CD4-positive, alpha-beta T cell treated with Interleukin-6 for 4 hours (primary cell): ENCODE data around the gene SULF2.

ENCODE experiments used
- DNase-seq: peaks from one replicate; pipeline ENCODE4 v3.0.0-alpha.2; 2020; ENCODE audit warnings: mixed read lengths

Gene SULF2

DNA sequence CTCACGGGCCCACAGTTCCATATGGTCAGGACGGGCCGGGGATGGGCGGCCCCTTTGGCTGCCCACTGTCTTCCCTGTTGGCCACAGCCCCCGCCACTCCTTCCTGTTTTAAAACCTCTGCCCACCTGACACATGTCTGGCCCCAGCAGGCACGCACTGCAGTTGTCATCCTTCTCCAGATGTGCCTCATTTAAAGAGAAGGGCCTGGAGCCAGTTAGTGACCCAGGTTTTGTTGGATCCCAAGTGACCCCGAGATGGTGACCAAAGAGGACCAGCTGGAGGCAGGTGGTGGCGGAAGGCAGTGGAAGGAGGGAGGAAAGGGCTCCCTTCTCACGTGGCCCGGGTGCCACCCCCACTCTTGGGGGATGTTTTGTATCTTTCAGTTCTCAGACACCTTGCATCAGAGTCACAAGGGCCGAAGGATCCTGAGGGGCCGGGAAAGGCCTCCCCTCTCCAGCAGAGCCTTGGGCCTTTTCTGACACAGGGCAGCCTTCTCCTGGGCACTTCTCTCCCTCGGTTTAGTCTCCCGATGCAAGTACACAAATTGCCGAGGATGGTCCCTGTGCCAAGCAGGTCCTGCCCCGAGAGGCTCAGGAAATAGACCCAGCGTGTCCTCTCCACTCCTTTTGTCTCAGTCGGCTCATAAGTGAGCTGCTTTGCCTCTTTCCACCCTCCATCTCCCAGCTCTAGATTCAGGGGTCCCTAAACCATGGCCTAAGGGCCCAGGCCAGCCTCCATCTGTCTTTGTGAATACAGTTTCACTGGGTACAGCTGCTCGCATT is 117.6 kb downstream of the SULF2 start:
- DNase-seq: no peak

DNA sequence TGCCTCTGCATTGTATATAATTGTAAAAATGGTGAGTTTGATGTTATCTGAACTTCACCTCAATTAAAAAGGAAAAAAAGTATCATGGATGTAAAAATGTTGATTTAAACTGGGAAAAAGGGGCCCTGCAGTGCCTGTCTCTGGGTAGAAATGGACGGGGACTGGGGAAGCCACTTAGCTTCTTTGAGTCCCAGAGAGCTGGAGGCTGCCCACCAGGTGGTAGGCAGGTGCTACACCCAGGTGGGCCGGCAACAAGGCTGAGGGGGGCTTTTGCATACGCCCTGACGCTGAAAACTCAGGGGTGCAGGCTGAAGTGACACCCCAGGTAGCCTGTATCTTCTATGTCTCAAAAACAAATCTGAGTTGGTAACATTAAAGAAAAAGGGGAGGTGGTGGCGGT is 118.2 kb downstream of the SULF2 start:
- DNase-seq: no peak

DNA sequence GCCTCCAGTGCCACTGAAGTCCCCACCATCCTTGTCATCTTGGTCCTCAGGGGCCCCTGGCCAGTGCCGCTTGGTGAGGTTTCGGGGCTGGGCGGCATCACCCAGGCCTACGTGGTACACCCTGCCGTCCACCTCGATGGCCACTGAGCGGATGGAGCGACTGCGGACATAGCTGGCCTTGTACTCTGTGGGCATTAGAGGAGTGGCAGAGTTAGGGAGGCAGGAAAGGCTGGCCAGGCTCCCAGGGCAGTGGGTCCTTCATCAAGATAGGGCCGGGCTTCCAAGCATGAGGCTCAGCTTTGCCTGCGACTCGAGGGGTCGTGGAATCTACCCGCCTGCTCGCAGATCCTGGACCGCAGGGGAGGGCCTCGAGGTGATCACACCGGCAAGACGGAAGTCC is 119.0 kb downstream of the SULF2 start:
- DNase-seq: no peak

DNA sequence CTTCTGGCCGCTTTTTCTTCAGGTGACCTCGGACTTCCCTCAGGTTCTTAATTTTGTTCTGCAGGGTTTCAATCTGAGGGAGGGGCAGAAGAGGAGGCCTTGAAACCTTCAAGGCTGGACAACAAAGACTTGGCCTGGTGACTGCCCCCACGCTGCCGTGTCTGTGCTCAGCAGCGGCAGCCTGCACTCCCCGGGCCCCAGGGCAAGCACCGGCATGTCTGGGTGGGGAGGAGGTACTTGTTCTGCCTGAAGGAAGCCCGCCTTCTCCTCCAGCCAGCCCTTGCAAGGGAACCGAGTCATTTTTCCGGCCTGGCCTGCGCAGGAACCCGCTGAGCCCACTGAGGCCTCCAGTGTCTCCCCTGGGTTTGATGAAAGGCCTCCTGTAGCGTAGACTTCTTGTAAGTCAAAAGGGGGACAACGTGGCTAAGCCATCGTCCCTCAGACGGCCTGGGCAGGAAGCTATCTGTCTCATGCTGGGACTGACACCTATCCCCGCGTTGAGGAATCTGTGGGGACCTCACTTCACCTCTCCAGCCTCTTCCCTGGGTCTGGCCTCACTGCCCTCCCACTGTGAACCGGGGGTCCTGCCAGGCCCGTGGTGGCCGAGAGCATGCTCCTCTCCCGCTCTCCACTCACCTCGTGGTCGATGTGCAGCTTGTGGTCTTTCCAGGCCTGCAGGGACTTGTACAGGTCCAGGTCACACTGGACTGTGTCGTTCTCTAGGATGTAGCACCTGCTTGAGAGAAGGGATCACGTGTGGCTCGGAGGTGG is 119.9 kb downstream of the SULF2 start:
- DNase-seq: no peak

DNA sequence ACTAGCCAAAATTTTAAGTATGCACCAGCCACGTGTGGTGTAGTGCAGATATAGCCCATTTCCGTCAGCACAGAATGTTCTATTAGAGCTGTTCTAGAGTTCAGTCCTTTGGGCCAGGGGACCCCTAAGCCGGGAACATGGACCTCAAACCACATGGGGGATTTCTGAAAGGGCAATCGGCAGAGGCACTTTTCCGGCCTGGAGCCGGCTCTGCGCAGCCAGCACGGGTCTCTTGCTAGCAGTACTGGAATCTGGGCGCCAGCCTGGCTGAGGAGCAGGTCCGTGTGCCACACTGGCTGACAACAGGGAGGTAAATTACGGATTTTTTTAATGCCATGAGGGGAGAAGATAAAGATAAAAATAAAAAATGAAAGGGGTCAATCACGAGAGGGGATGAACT is 120.5 kb downstream of the SULF2 start:
- no peak for DNase-seq

DNA sequence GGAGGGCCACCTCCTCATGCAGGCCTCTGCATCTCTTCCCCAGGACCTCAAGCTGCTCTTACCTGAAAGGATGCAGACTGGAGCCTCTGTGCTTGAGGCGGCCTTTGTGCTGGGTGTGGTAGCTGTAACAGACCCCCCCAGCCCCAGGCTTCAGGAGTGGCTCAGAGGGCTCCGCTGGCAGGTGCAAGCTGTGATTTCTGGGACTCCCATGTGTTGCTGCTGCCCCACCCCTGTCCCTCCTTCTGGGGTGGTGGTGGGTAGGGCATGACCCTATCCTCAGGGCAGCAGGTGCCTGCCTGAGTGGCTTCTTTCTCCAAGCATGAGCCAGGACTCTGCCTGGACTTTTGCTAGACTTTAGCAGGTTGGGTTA is 121.2 kb downstream of the SULF2 start:
- no peak for DNase-seq

DNA sequence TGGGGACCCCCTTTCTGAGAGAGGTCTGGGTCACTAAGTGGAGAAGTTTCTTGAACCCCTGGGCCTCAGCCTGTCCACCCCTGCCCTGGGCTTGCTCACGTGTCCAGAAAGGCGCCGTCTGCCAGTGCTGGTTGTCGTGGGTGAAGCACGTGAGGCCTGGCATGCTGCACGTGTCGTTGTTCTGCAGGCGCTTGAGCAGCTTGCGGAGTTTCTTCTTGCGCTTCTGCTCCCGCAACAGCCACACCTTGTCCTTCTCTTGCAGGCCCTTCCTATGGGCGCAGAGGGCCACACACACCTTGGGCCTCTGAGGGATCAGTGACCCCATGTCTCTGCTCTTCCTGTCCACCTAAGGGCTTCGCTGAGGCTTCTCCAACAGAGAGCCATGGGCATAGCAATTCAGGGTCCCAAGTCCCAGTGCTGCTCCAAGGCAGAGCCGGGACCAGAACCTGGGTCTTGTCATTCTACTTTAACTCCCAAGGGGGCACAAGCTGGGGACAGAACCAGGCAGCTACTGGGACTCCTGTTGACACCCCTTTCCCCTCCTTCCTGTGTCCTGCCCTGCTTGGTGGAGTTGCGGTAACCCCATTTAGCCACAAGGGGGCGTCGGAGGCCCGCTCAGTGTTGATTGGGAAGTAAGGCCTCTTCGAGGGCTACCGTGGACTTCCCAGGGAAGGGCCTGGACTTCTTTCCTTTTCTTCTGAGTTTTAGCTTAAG is 121.8 kb downstream of the SULF2 start:
- peak; percentile 76 for DNase-seq

DNA sequence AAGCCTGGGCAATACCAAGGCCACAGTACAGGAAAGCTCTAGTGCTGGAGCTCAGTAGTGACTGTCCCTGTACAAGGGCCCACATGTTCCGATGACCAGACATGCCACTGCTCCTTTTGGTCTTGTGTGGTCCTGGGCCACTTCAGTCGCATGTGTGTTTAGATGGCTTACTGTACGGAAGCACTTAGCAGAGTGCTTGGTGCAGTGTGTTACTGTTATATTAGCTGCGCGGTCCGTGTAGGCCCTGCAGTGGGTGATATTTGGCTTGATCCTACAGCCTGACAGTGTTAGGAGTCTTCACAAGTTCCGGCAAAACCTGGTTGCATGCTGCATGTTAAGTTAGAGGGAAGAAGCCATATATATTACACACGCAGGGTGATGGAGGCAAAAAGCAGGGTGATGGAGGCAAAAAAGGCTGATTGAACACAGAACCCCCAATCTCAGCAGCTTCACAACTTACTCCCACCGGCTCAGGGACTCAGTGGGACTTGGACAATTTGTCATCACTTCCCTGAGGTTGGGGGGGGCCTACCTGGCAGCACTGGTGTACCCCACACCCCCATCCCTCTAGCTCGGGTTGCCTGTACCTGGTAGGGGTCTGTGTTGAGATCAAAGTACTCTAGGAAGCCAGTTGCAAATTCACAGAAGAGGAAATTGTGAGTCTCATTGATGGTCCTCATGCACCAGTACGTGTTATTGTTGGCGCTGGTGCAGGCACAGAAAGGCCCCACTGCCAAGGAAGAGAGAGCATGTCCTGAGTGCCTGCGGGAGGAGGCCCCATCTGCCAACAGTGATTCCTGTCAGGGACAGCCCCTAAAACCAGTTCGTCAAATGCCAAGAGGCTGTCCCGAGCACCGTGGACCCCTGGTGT is 122.6 kb downstream of the SULF2 start:
- no peak for DNase-seq

DNA sequence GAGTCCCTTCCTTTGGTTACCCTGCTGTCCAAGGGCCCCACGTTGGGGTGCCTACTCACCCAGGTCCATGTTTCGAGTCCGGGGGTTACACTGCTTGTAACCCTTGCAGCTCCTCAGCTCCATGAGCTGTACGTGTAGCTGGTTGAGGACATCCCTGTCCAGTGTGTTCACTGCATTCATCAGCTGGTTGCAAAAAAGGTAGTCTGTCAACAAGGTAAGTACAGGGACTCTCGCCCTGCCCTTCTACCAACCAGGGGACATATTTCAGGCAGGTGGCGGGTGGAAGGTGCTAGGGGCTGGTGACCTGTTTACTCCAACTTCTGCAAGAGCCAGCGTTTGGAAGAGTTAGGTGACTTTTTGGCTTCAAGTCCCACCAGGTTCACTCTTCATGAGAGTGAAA is 123.6 kb downstream of the SULF2 start:
- no peak for DNase-seq

DNA sequence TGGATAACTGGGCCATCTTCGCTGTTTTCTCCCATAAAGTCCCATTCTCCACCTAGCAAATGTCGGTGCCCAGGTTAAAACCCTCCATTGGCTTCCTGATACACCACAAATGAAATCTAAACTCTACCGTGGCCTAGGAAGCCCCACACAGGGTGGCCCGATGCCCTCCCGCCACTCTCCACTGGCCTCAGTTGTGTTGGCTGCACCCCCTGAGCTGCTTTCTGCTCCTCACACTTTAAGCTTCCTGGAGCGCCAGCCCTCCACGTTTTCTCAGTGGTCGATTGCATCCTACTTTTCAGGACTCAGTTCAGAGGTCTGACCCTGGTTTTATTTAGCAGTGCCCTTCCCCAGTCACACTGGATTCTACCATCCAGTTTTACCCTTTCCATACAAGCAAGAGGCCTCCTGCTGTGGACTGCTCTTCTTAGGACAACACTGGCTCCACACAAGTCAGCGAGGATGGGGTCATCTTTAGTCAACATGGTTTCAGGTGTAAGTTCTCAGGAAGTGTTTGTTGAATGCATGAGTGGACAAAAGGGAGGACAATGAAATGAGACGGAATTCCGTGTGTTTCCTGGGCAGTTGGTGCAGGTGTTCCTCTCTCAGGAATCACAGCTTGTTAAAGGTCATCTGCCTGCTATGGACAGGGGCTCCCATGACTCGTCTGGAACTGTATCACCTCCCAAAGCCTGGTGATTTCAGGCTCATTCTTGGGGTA is 124.1 kb downstream of the SULF2 start:
- no peak for DNase-seq

DNA sequence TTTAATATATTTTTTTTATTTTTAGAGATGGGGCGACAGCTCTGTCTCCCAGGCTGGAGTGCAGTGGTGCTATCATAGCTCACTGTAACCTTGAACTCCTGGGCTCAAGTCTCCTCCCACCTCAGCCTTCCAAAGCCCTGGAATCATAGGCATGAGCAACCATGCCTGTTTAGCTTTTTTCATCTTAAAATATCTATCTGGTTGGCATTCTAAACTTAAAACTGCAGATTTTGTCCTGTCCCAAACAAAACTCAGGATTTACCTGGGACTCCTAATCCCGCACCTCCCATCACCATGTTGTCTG is 124.7 kb downstream of the SULF2 start:
- DNase-seq: no peak

DNA sequence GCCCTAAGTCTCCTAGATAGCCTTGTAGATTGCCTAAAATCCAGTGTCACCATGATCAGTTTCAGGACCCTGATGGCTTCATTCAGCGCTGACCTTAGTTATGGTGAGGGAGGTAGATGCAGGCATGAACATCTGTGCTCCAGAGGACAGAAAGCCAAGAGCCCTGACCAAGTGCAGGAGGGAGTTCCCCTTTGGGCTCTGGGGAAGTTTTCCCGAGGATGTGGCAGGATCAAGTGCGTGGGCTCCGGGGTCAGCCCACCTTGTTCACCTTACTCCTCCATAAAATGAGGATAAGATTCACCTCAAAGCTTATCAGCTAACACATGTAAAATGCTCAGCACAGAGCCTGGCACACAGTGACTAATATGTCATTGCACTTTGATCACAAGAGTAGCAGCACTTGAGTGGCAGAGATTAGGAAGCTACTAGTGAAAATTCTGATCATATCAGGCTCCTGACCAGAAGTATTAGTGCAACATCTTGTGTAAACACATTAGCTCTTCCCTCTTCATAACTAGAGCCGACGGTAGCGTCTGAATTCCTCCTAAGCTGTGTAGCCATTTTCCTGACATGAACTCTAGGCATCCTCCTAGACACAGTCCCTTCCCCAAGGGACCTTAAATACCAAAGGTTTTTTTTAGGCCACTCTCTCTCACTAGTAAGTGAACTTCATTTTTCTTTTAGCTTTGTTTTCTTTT is 125.2 kb downstream of the SULF2 start:
- no peak for DNase-seq

DNA sequence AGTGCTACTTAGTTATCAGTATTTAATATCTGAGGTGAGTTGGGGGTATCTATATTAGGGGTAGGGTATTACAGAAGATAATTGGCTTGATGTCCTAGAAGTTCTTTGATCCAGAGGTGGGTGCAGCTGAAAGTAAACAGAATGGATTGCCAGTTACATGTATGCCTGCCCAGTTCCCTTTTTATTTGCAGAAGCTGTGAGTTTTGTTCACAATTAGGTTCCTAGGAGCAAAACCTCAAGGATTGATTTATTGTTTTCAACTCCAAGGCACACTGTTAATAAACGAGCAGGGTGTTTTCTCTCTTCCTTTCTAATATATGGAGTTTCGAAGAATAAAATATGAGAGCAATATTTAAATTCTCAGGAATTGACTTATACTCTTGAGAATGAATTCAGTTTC is 129.0 kb downstream of the SULF2 start:
- no peak for DNase-seq

DNA sequence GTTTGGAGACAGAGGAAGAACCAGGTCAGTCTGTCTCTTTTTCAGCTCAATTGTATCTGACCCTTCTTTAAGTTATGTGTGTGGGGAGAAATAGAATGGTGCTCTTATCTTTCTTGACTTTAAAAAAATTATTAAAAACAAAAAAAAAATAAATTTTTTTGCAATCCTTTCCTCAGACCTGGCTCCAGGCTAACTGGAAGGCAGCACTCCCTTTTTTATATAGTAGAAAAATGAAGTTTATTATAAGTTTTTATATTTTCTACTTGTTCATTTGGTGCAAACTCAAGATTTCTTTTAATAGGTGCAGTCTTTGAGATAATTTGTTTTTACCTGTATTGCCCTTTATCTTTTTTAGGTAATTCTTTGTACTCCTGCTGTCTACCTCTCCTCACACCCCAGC is 129.6 kb downstream of the SULF2 start:
- no peak for DNase-seq

DNA sequence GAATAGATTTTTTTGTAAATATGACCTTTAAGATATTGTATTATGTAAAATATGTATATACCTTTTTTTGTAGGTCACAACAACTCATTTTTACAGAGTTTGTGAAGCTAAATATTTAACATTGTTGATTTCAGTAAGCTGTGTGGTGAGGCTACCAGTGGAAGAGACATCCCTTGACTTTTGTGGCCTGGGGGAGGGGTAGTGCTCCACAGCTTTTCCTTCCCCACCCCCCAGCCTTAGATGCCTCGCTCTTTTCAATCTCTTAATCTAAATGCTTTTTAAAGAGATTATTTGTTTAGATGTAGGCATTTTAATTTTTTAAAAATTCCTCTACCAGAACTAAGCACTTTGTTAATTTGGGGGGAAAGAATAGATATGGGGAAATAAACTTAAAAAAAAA is 130.9 kb downstream of the SULF2 start:
- DNase-seq: no peak

DNA sequence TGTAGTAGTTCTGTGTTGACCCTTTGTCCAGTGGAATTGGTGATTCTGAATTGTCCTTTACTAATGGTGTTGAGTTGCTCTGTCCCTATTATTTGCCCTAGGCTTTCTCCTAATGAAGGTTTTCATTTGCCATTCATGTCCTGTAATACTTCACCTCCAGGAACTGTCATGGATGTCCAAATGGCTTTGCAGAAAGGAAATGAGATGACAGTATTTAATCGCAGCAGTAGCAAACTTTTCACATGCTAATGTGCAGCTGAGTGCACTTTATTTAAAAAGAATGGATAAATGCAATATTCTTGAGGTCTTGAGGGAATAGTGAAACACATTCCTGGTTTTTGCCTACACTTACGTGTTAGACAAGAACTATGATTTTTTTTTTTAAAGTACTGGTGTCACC is 131.4 kb downstream of the SULF2 start:
- DNase-seq: no peak

DNA sequence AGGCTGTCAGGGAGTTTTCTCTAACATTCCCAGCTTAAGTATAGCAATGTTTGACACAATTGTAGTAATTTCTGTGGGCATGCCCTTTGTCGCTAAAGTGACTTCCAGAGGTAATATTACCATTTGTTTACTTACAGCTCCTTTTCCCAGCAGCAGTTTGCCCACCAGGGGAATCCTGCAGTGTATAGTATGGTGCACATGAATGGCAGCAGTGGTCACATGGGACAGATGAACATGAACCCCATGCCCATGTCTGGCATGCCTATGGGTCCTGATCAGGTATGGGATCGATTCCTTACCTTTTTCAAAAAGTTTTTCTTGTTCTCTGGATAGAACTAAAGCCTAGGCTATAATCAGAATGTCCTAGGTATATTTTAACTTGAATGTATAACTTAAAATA is 132.5 kb downstream of the SULF2 start:
- DNase-seq: no peak

DNA sequence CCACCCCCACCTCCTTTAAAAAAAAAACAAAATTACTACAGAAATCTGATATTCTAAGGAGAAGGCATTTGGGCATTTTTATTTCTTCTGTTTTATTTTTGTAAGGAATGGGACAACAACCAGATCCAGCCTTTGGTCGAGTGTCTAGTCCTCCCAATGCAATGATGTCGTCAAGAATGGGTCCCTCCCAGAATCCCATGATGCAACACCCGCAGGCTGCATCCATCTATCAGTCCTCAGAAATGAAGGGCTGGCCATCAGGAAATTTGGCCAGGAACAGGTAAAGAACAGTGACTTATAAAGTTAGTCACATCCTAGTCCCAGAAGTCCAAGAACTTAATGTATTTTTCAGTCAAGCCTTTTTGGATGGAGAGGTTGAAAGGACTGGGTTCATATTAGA is 133.0 kb downstream of the SULF2 start:
- no peak for DNase-seq

DNA sequence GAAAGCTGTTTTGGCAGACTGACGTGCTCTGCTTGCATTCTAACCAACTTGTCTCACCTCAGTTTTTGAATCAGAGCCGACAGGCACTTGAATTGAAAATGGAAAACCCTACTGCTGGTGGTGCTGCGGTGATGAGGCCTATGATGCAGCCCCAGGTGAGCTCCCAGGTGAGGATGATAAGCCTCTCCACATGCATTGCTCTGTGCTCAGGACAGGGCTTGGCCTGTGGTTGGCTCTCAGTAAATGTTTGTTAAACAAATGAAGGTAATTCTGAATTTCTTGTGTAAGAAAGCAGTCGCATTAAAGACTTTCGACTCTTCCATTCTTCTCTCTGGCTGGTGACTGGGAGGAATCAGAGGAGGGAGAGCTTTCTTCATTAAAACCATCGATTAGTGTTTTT is 136.3 kb downstream of the SULF2 start:
- DNase-seq: no peak

DNA sequence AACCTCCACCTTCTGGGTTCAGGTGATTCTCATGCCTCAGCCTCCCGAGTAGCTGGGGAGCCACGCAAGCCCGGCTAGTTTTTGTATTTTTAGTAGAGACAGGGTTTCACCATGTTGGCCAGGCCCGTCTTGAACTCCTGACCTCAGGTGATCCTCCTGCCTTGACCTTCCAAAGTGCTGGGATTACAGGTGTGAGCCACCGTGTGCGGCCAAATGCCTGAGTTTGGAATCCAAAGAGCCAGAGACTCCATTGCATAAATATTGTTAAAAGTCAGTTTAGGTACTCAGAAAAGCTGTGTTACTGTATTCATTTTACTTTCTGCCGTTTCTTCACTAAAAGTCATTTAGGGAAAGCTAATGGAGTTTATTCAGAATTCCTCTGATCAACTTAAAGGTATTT is 137.3 kb downstream of the SULF2 start:
- no peak for DNase-seq

DNA sequence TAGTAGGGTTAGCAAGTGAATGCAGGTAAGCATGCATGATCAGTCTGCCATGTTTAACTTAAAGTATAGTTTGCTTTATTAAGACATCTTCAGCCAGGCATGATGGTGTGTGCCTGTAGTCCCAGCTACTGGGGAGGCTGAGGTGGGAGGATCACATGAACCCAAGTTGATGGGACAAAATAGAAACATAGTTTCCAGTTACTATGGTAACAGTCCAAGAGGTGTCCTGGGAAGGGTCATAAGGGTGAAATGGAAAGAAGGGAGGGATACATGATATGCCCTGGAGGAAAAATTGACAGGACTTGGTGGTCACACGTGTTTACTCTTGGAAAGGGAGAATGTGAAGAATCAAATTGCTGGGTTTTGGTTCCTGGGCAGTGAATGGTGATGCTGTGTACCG is 139.6 kb downstream of the SULF2 start:
- no peak for DNase-seq

DNA sequence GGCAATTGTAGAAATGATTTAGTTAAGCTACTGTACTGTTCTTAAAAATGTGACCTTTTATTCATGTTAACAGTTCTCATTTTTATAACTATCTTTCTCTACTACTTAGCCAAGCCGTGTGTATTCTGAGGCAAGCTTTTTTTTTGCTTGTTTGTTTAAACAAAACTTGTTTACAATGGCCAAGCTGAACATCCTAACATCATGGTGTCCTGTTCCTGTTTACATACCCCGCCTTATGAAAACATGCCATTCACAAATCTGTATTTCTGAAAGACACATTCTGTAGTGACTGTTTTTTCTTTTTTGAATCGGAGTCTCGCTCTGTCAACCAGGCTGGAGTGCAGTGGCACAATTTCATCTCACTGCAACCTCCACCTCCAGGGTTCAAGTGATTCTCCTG is 142.7 kb downstream of the SULF2 start:
- no peak for DNase-seq
